ENCODE results near the gene OR1E1. TPM values are rescaled to one million over a fixed set of nuclear protein-coding genes. Genes with fewer than 3 reads are reported as not detected.
"Not testable (repeated sequence)": the region's sequence is repeated elsewhere in the genome, so short reads cannot be mapped to it uniquely, and the experiment has no call there.

Gene OR1E1
- total RNA-seq (under 1 TPM in 1 of 2 donors, not detected in 1; 0.63 TPM), polyA plus RNA-seq (ENCODE audit: insufficient read depth, low read depth, low replicate concordance) (0.25 TPM)
- long read RNA-seq, donor 1: 0 reads
- long read RNA-seq, donor 2: 0 reads

GRCh38 chr17:3398310-3398709, at the start of gene OR1E1:
OR1E1 (minus strand) TSS chr17:3398410; CDS start chr17:3398410, 0 bp downstream.
- Histone ChIP-seq H3K36me3 (ENCODE audit: low read depth, missing control alignments) (no peaks in the 10 kb centered on the region), H3K4me3 (no peak within 1 kb of the TSS), H3K9me3 (no peaks in the 10 kb centered on the region), H3K27me3 (no peaks in the 10 kb centered on the region), H3K4me1 (no peaks in the 10 kb centered on the region), H3K27ac (no peak within 1 kb of the TSS)
- no peak for TF ChIP-seq POLR2A (IDR thresholded peaks at IDR 0.05)
- no peak for TF ChIP-seq CTCF (IDR thresholded peaks at IDR 0.05)
- DNase-seq: no peak
- intact Hi-C loops (cut with DNase I; ENCODE audit: low total_unique reads): no loop called here
- 77 to 84% methylated on average over 1 of the region's 1 CpG for WGBS, 2 donors

GRCh38 chr17:3447625-3448024, 49.4 kb upstream of the OR1E1 start:
- intact Hi-C loops (cut with DNase I; ENCODE audit: low total_unique reads): no loop called here

GRCh38 chr17:3440451-3440850, 42.2 kb upstream of the OR1E1 start:
- Histone ChIP-seq H3K4me3 (no peak overlapping the region), H3K27ac (no peak overlapping the region), H3K9me3 (no peaks in the 10 kb centered on the region), H3K36me3 (ENCODE audit: low read depth, missing control alignments) (no peaks in the 10 kb centered on the region), H3K4me1 (no peaks in the 10 kb centered on the region), H3K27me3 (no peaks in the 10 kb centered on the region)
- no peak for DNase-seq
- WGBS, 2 donors: 80 to 83% methylated on average over 2 of the region's 2 CpGs
- intact Hi-C loops (cut with DNase I; ENCODE audit: low total_unique reads): no loop called here
- no peak for TF ChIP-seq CTCF (IDR thresholded peaks at IDR 0.05)
- TF ChIP-seq POLR2A (IDR thresholded peaks at IDR 0.05): no peak

More at GRCh38 chr17:3447625-3448024, 49.4 kb upstream of the OR1E1 start:
- H3K27ac ChIP-seq: no peak overlapping the region
- H3K9me3 ChIP-seq: no peaks in the 10 kb centered on the region
- 70 to 80% methylated on average over 2 of the region's 2 CpGs for WGBS, 2 donors
- H3K4me1 ChIP-seq: no peaks in the 10 kb centered on the region
- H3K36me3 ChIP-seq (ENCODE audit: low read depth, missing control alignments): no peaks in the 10 kb centered on the region
- no peak overlapping the region for H3K4me3 ChIP-seq
- no peak for TF ChIP-seq POLR2A (IDR thresholded peaks at IDR 0.05)
- no peak for TF ChIP-seq CTCF (IDR thresholded peaks at IDR 0.05)
- DNase-seq: no peak
- H3K27me3 ChIP-seq: no peaks in the 10 kb centered on the region

GRCh38 chr17:3438368-3438767, 40.2 kb upstream of the OR1E1 start:
- Histone ChIP-seq H3K4me1 (no peaks in the 10 kb centered on the region), H3K27ac (no peak overlapping the region), H3K9me3 (no peaks in the 10 kb centered on the region), H3K27me3 (no peaks in the 10 kb centered on the region), H3K36me3 (ENCODE audit: low read depth, missing control alignments) (no peaks in the 10 kb centered on the region), H3K4me3 (no peak overlapping the region)
- intact Hi-C loops (cut with DNase I; ENCODE audit: low total_unique reads): no loop called here
- DNase-seq: no peak
- 72 to 77% methylated on average over 1 of the region's 1 CpG for WGBS, 2 donors
- TF ChIP-seq POLR2A (IDR thresholded peaks at IDR 0.05) (no peak), CTCF (IDR thresholded peaks at IDR 0.05) (no peak)

GRCh38 chr17:3433741-3434140, 35.5 kb upstream of the OR1E1 start, which contains the start of gene OR1E2:
OR1E2 (minus strand) TSS chr17:3433841; CDS start chr17:3433841, 0 bp downstream.
- no peaks in the 10 kb centered on the region for H3K36me3 ChIP-seq (ENCODE audit: low read depth, missing control alignments)
- intact Hi-C loops (cut with DNase I; ENCODE audit: low total_unique reads): no loop called here

GRCh38 chr17:3433215-3433614, 35.0 kb upstream of the OR1E1 start:
- 23 to 24% methylated on average over 7 of the region's 7 CpGs for WGBS, 2 donors
- H3K4me3 ChIP-seq; H3K9me3 ChIP-seq; H3K4me1 ChIP-seq; H3K27ac ChIP-seq; H3K27me3 ChIP-seq; intact Hi-C loops (cut with DNase I; ENCODE audit: low total_unique reads); H3K36me3 ChIP-seq (ENCODE audit: low read depth, missing control alignments): not testable (repeated sequence)
- DNase-seq: peak; percentile 34

More at GRCh38 chr17:3433741-3434140, 35.5 kb upstream of the OR1E1 start, which contains the start of gene OR1E2:
- no peaks in the 10 kb centered on the region for H3K4me1 ChIP-seq
- H3K4me3 ChIP-seq: no peak within 1 kb of the TSS
- H3K9me3 ChIP-seq: no peaks in the 10 kb centered on the region
- H3K27ac ChIP-seq: no peak within 1 kb of the TSS
- H3K27me3 ChIP-seq: no peaks in the 10 kb centered on the region
- DNase-seq: no peak
- TF ChIP-seq CTCF (IDR thresholded peaks at IDR 0.05) (no peak), POLR2A (IDR thresholded peaks at IDR 0.05) (no peak)
- 64 to 71% methylated on average over 3 of the region's 3 CpGs for WGBS, 2 donors
